ENCODE data around the gene ZNF526. TPM values are rescaled to one million over a fixed set of nuclear protein-coding genes. Genes with fewer than 3 reads are reported as not detected.

Gene ZNF526
- total RNA-seq, 2 donors from 2014 or later: 15.7 to 16.0 TPM

DNA sequence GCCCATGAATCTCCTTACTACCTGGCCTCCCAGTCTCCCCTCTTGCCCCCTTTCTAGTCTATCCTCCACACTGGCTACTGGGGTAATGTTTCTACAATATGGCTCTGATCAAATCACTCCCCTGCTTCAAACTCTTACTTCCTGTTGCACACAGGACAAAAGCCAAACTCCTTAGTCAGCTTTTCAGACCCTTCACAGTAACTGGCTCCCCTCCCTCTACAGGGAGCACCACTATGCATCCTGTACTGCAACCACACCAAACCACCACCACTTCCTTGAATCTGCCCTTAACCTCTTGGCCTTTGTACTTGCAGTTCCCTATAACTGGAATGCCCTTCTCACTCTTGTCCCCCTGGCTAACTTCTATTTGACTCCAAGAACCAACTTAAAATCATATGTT is 34.8 kb upstream of the ZNF526 start:
- no peaks in the 10 kb centered on the region for H3K9me3 Mint-ChIP-seq
- H3K27ac Mint-ChIP-seq: no peak overlapping the region
- Histone ChIP-seq H3K27me3 (ENCODE audit: control insufficient read depth, insufficient read depth, low read length, poor library complexity, severe bottlenecking) (peaks cover 34% of the 10 kb centered on the region), H3K9me3 (ENCODE audit: control insufficient read depth, low read length) (no peaks in the 10 kb centered on the region), H3K27ac (ENCODE audit: low read depth, low read length) (no peak overlapping the region), H3K4me3 (ENCODE audit: low read length) (no peak overlapping the region), H3K9ac (ENCODE audit: extremely low read depth, low read length, poor library complexity, severe bottlenecking) (no peak overlapping the region), H3K36me3 (ENCODE audit: control insufficient read depth, insufficient read depth, low read length) (no peaks in the 10 kb centered on the region), H3K4me1 (ENCODE audit: control insufficient read depth, insufficient read depth, low read length) (no peaks in the 10 kb centered on the region)
- H3K4me1 Mint-ChIP-seq: no peaks in the 10 kb centered on the region
- H3K4me3 Mint-ChIP-seq: no peak overlapping the region
- no peak for TF ChIP-seq CTCF (conservative IDR thresholded peaks at IDR 0.05)
- DNase-seq: no peak
- H3K27me3 Mint-ChIP-seq (ENCODE audit: insufficient read depth): peaks cover 18% of the 10 kb centered on the region
- H3K36me3 Mint-ChIP-seq (ENCODE audit: low read depth): no peaks in the 10 kb centered on the region

DNA sequence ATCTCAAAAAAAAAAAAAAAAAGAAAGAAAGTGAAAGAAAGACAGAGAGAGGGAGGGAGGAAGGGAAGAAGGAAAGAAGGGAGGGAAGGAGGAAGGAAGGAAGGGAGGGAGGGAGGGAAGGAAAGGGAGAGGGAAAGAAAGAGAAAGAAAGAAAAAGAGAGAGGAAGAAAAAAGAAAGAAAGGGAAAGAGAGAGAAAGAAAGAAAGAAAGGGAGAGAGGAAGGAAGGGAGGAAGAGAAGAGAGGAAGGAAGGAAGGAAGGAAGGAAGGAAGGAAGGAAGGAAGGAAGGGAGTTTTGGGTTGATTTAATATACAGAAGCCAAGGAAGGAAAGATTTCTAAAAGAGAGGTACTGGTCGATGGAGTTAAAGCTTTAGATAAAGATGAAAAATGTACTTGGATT is 31.4 kb upstream of the ZNF526 start:
- H3K27ac Mint-ChIP-seq: no peak overlapping the region
- 76 to 77% methylated on average over 1 of the region's 1 CpG for WGBS, 2 experiments (ENCODE audit: insufficient coverage in 1 of 2, insufficient read length in 1 of 2)
- TF ChIP-seq CTCF (conservative IDR thresholded peaks at IDR 0.05): no peak
- H3K9me3 Mint-ChIP-seq: peaks cover 3% of the 10 kb centered on the region
- peaks cover 22% of the 10 kb centered on the region for H3K27me3 Mint-ChIP-seq (ENCODE audit: insufficient read depth)
- no peaks in the 10 kb centered on the region for H3K4me1 Mint-ChIP-seq
- no peak overlapping the region for H3K4me3 Mint-ChIP-seq
- no peaks in the 10 kb centered on the region for H3K36me3 ChIP-seq (ENCODE audit: control insufficient read depth, insufficient read depth, low read length)
- no peak overlapping the region for H3K9ac ChIP-seq (ENCODE audit: extremely low read depth, low read length, poor library complexity, severe bottlenecking)
- H3K4me1 ChIP-seq (ENCODE audit: control insufficient read depth, insufficient read depth, low read length): no peaks in the 10 kb centered on the region
- H3K27me3 ChIP-seq (ENCODE audit: control insufficient read depth, insufficient read depth, low read length, poor library complexity, severe bottlenecking): peaks cover 4% of the 10 kb centered on the region
- no peaks in the 10 kb centered on the region for H3K36me3 Mint-ChIP-seq (ENCODE audit: low read depth)
- H3K9me3 ChIP-seq (ENCODE audit: control insufficient read depth, low read length): peaks cover 6% of the 10 kb centered on the region
- no peak for DNase-seq
- no peak overlapping the region for H3K27ac ChIP-seq (ENCODE audit: low read depth, low read length)
- no peak overlapping the region for H3K4me3 ChIP-seq (ENCODE audit: low read length)

- Histone ChIP-seq H3K36me3 (ENCODE audit: control insufficient read depth, insufficient read depth, low read length) (no peaks in the 10 kb centered on the region), H3K9ac (ENCODE audit: extremely low read depth, low read length, poor library complexity, severe bottlenecking) (no peak overlapping the region), H3K4me3 (ENCODE audit: low read length) (no peak overlapping the region), H3K27ac (ENCODE audit: low read depth, low read length) (no peak overlapping the region), H3K9me3 (ENCODE audit: control insufficient read depth, low read length) (peaks cover 7% of the 10 kb centered on the region), H3K4me1 (ENCODE audit: control insufficient read depth, insufficient read depth, low read length) (no peaks in the 10 kb centered on the region), H3K27me3 (ENCODE audit: control insufficient read depth, insufficient read depth, low read length, poor library complexity, severe bottlenecking) (peaks cover 4% of the 10 kb centered on the region)
- 75 to 91% methylated on average over 3 of the region's 3 CpGs for WGBS, 2 experiments (ENCODE audit: insufficient coverage in 1 of 2, insufficient read length in 1 of 2)
- Mint-ChIP-seq H3K27me3 (ENCODE audit: insufficient read depth) (peaks cover 24% of the 10 kb centered on the region), H3K4me3 (no peak overlapping the region), H3K4me1 (no peaks in the 10 kb centered on the region), H3K27ac (no peak overlapping the region), H3K36me3 (ENCODE audit: low read depth) (no peaks in the 10 kb centered on the region), H3K9me3 (peaks cover 3% of the 10 kb centered on the region)
- no peak for TF ChIP-seq CTCF (conservative IDR thresholded peaks at IDR 0.05)
- no peak for DNase-seq
Measured at GRCh38 chr19:42189133-42189532, 31.0 kb upstream of the ZNF526 start.
